SKM-1 (cell line): ENCODE results near the gene OR5K1.
A peak's percentile ranks its signal among the peaks of the same experiment; 100 is the strongest.

ENCODE experiments used
- DNase-seq: peaks from one replicate; lab custom pipeline; 2025; ENCODE audit not compliant: unreplicated experiment; lab: John Stamatoyannopoulos, UW

Gene OR5K1

DNA sequence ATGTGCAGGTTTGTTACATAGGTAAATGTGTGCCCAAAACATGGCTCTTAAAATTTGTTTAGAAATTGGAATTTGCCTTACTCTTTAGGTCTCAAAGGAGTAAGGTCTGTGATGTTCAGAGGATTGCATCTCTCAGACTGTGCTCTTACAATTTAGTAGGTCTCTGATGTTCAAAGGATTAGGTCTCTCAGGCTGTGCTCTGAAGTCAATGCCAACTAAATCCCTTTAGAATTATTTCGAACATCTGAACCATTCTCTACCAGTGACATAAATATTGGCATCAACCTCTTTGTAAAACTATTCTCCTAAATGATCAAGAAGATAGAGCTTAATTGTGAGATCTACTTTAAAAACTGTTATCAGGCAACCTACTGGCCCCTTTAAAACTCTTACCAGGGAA is at the start of gene OR5K1:
Gene OR5K1 (plus strand): TSS at position 301 of the 400 bp plus-strand sequence. CDS start 6,376 bp downstream, outside the sequence.
- DNase-seq, result no peak

DNA sequence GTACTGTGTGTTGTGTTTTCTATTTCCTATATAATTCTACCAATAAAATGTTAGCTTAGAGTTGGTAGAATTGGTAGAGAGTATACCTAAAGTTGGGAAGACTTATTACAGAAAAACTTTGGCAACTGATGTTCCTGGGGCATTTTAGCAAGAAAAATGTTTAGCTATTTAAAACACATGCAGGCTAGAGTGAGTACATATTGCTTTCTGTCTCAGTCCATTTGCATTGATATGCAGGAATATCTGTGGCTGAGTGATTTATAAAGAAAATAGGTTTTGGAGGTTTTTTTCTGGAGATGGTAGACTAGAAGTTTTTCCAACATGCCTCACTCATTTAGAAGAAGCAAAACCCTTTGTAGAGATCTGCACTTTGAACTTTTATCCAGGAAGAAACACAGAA is 30.4 kb upstream of the OR5K1 start:
- no peak for DNase-seq

DNA sequence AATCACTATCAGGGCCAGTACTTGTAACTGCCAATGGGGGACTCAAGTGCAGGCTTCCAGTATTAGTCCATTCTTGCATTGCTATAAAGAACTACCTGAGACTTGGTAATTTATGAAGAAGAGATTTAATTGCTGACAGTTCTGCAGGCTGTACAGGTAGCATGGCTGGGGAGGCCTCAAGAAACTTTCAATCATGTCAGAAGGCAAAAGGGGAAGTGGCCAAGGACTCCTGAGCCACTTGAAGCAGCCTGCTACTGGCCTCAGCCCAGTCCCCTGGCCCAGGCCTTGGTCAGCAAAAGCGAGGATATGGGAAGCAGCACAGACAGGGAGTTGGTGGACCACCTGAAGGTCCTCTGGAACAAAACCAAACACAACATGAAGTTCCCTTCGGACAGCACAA is 29.2 kb upstream of the OR5K1 start:
- DNase-seq, result no peak

- DNase-seq, result no peak
These were observed 28.6 kb upstream of the OR5K1 start for GRCh38 chr3:98434412-98434811.

- no peak for DNase-seq
These were observed 22.7 kb upstream of the OR5K1 start for GRCh38 chr3:98440283-98440682.

DNA sequence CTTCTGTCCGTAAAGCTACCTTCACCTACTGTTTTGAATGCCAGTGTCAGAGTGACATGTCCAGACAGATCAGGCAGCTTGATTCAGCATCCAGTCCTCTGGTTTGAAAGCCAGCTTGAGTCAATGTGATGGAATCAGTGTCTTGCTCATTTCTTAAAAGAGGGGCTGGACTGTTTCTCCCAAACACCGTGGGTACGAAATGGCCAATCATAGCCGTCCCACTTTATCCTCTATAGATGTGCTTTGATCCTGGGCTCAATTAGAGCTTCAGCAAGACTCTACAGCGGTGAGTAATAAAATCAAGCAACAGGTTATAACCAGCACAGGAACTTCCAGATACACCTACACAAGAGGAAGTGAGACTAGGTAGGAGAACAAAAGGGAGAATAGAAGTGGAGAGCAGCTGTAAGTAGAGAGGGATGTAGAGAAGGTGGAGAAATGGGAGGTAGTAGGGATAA is 17.0 kb upstream of the OR5K1 start:
- no peak for DNase-seq

DNA sequence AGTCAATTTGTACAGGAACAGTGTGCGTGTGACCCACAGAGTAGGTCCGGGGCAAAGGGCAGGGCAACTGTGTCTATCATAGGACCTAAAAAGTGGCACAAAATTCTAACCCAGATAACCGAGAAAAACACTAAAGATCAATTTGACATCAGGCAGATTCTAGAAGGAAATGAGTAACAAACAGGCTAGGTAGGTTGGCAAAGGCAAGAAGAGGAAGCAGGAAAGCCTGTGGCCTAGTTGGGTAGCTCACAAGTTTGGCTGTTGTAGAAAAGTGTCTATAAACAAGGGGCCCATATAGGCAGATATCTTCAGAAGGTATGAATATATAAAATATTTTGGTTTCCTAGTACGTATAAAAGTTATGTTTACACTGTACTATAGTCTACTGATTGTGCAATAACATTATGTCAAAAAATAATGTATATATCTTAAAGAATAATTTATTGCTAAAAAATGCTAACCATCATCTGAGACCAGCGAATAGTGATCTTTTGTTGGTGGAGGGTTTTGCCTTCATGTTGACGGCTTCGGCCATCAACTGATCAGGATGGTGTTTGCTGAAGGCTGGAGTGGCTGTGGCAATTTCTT is 13.3 kb upstream of the OR5K1 start:
- no peak for DNase-seq

DNA sequence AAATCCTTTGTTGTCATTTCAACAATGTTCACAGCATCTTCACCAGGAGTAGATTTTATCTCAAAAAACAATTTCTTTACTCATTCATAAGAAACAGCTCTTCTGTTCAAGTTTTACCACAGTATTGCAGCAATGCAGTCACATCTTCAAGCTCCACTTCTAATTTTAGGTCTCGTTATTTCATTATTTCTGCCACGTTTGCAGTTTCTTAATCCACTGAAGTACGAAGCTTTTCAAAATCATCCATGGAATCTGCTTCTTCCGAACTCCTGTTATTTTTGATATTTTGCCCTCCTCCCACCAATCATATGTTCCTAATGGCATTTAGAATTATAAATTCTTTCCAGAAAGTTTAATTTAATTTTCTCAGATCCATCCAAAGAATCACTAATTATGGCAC is 12.6 kb upstream of the OR5K1 start:
- DNase-seq, result no peak

DNA sequence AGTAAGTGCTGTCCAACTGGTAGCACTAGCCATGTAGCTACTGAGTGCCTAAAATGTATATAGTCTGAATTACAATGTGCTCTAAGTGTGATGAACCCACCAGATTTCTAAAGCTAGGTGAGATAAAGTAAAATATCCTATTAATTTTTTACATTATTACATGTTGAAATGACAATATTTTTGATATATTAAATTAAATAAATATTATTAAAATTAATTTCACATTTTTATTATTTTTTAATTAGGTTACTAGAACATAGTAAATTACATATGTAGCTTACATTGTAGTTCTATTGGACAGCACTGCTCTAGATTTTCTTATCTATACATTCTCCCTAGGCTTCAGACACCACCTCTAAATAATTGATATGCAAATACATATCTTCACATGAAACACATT is 9.2 kb upstream of the OR5K1 start:
- no peak for DNase-seq

GRCh38 chr3:98454929-98455328 is 8.1 kb upstream of the OR5K1 start:
- DNase-seq, result no peak

DNA sequence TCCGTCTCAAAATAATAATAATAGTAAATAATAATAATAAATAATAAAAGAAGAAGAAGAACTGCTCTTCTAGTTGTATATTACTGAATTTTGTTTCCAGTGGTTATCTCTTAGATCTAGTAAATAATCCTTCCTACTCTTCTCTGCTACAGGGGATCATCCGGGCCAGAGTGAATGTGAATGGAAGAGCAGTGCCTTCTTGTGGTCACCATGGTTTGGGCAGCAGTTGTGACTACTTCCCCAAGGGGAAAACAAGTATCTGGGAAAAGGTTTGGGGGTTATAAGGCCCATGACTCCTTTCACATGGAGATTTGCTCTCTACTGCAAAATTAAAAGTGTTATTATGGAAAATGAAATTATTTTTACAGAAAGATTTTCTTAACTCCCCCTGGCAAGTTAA is 5.5 kb upstream of the OR5K1 start:
- no peak for DNase-seq

GRCh38 chr3:98460220-98460619 is 2.8 kb upstream of the OR5K1 start:
- no peak for DNase-seq

DNA sequence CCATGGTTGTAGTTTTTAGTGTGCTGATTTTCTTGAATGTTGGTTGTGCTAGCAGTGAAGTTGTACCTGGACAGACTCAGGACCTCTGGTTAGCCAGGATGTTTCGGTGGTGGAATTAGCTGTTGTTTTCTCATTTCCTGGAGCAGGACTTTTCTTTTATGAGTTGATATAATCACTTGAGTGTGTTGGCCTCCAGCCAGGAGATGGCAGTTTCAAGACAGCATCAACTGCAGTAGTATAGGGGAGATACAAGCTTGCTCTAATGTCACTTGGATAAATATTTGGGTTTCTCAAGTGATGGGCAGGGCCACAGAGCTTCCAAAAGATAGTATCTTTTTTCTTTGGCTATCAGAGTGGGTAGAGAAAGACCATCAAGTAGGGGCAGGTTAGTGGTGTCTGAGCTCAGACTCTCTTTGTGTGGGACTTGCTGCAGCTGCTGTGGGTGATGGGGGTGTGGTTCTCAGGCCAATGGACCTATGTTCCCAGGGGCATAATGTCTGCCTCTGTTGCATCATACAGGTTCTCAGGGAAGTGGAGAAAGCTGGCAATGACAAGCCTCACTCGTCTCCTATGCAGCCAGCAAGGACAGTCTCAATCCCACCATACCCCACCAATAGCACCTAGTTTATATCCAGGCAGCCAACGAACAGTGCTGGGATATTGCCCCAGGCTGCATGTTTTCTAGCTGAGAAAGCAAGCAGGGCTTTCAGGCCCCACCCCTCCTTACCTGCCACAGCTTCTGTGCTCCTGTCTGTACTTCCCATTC is 19.9 kb downstream of the OR5K1 start:
- DNase-seq, result no peak

DNA sequence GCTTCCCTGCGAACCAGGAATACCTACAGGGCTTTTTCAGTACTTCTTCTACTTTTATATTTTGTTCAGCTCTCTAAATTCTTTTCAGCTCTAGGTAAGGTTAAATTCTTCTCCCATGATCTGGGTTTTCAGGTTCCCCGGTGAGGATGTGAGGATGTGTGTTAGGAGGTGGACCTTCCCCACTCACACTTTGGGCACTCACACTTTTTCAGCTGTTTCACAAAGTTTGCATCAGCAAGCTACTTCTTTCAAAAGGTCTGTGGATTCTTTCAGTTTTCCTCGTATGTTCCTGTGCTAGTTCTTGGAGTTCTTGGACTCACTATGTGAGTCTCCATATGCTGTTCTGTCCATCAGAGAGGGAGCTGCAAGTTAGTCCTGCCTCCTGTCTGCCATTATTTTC is 20.6 kb downstream of the OR5K1 start:
- no peak for DNase-seq

DNA sequence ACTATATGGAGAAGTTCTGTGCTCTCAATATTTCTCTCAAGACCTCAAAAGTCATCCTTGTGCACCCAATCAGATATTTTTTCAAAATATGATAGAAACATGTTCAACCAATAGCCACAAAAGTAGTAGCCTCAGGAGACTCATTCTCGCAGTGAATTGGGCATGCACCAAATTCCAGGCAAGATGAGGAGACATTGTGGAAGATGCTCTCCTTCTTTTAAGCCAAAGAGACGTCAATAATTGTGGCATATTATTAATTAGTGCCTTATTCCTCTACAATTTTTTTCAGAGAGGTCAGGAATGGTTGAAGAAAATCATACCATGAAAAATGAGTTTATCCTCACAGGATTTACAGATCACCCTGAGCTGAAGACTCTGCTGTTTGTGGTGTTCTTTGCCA is 34.4 kb downstream of the OR5K1 start, which contains the start of gene OR5K2:
Gene OR5K2 (plus strand): TSS at position 301 of the 400 bp plus-strand sequence. CDS start 0 bp downstream, at position 301.
- DNase-seq, result no peak

DNA sequence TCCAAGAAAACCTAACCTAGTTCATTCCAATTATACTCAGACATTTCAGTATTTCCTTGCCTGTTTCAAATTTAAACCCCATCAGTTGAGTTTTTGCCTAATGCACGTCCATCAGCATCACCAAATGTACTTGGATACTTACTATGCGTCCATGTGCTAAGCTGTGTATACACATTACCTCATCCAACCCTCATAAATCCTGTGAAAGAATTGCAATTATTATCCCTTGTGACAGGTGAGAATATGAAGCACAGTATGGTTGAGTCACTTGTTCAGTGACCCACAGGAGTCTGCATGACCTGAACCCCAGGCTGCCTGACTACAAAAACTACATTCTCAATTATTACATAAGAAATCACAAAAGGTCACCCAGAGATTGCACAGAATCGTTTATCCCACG is 37.0 kb downstream of the OR5K1 start:
- DNase-seq, result no peak

- no peak for DNase-seq
These were observed 38.3 kb downstream of the OR5K1 start for GRCh38 chr3:98501270-98501669.

GRCh38 chr3:98501863-98502576 is 39.0 kb downstream of the OR5K1 start:
- DNase-seq, result no peak

DNA sequence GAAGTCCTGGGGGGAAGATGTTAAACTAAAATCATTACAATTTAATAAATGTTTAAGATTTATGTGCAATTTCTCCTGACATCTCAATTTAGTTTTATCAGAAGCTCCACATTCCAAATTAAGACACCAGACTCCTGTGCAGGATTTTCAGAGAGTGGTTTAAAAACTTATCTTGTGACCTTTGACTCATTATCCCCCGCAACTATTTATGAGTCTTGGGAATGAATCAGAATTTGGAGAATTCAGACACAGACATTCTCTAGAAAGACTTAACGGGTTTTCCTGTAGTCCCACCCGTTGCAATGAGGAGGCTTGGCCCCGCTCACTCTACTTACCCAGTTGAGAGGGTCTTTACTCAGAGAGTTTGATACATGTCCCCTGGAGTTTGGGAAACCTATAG is 41.5 kb downstream of the OR5K1 start:
- no peak for DNase-seq

- no peak for DNase-seq
These were observed 45.6 kb downstream of the OR5K1 start for GRCh38 chr3:98508582-98508981.

DNA sequence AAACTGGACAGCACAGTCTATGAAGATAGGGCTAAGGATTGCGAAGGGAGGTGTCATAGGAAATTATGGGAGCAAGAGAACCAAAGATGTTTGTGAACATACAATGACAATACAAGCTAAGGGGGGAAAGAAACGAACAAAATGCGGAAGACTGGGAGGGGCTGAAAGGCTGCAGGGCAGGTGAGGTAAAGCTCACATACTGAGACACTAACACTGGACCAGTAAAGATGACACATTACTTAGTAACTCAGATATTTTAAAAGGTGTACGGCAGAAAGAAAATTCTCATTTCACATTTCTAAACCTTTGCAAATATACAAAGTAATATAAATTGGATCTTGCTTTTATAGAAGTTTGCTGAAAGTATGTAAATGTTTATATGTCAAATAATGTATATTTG is 49.6 kb downstream of the OR5K1 start:
- no peak for DNase-seq

DNA sequence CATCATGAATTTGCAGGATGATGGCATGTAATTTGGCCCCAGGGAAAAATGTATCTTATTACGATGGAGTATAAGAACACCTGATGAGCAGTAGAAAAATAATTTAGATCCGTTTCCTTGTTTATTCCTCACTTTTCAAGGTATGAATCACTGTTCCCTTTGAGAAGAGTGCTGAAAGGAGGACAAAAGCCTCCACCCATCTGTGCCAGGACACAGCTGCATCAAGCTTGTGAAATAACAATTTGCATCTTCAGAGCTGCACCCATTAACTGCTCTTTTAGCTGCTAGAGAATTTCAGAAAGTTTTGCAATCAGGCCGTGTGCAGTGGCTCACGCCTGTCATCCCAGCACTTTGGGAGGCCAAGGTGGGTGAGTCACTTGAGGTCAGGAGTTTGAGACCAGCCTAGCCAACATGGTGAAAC is 50.1 kb downstream of the OR5K1 start:
- DNase-seq, result peak; percentile 50
